Testis (tissue), 2 donors: ENCODE results near the gene BCR.

ENCODE experiments used
- POLR2A ChIP-seq: fragments of 450-650 bp; IDR thresholded peaks from one replicate; pipeline ENCODE4 v1.6.1; 2017; ENCODE audit warnings: antibody characterized with exemption, mild to moderate bottlenecking, moderate library complexity
- TF ChIP-seq, protein P1 (sequence below), 3 experiments: fragments of 450-650 bp in 2 of 3; fragments of 200-600 bp in 1 of 3; sonication (generic) in 1 of 3; IDR thresholded peaks; one replicate each; pipeline ENCODE4 v1.5.1; 2016 to 2019; ENCODE audit warnings: antibody characterized with exemption in 3 of 3, mild to moderate bottlenecking in 2 of 3, moderate library complexity in 1 of 3

DNA sequence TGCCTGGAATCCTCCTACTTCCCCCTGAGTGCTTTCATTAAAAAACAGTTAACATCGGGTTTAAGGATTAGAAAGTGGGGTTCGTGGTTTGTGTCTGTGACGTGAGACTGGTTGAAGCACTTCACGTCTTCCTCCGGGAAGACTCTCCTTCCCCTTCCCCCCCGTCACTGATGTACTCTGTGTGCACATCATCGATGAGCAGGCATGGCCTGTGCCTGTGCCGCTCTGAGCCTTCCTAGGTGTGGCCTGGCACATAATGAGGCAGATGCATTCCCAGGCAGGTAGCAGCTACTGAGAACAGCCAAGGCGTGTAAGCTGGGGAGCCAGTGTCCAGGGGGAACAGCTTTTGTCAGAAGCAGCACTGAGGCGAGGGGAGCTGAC lies 93.8 kb downstream of the BCR start:
- TF ChIP-seq POLR2A = no peak
- TF ChIP-seq, protein P1, sequence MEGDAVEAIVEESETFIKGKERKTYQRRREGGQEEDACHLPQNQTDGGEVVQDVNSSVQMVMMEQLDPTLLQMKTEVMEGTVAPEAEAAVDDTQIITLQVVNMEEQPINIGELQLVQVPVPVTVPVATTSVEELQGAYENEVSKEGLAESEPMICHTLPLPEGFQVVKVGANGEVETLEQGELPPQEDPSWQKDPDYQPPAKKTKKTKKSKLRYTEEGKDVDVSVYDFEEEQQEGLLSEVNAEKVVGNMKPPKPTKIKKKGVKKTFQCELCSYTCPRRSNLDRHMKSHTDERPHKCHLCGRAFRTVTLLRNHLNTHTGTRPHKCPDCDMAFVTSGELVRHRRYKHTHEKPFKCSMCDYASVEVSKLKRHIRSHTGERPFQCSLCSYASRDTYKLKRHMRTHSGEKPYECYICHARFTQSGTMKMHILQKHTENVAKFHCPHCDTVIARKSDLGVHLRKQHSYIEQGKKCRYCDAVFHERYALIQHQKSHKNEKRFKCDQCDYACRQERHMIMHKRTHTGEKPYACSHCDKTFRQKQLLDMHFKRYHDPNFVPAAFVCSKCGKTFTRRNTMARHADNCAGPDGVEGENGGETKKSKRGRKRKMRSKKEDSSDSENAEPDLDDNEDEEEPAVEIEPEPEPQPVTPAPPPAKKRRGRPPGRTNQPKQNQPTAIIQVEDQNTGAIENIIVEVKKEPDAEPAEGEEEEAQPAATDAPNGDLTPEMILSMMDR (IDR thresholded peaks at IDR 0.05) = no peak
